Liver (tissue), 3 donors: Measurements from ENCODE around the gene FUCA1.

Source experiments
- EGR1 ChIP-seq, 2 donors: IDR thresholded peaks; 2 replicates each; pipeline ENCODE4 v1.6.1; 2016 to 2018; ENCODE audit warnings: antibody characterized with exemption in 2 of 2, low read depth in 2 of 2
- FOXA2 ChIP-seq: IDR thresholded peaks from 2 replicates; pipeline ENCODE4 v1.6.1; 2016; ENCODE audit warnings: antibody characterized with exemption
- GABPA ChIP-seq, 2 donors: IDR thresholded peaks in 1 of 2; conservative IDR thresholded peaks in 1 of 2; 2 replicates each; pipeline ENCODE4 v1.6.1; 2016; ENCODE audit warnings: antibody characterized with exemption in 2 of 2, mild to moderate bottlenecking in 1 of 2, moderate library complexity in 1 of 2
- JUND ChIP-seq, 2 donors: IDR thresholded peaks; 2 replicates each; pipeline ENCODE4 v1.6.1; 2016; ENCODE audit warnings: antibody characterized with exemption in 2 of 2
- RAD21 ChIP-seq, 2 donors: IDR thresholded peaks; 2 replicates each; pipeline ENCODE4 v1.6.1; 2016; ENCODE audit warnings: antibody characterized with exemption in 2 of 2, mild to moderate bottlenecking in 2 of 2
- RXRA ChIP-seq, 2 donors: IDR thresholded peaks; 2 replicates each; pipeline ENCODE4 v1.6.1; 2017 to 2018; ENCODE audit warnings: antibody characterized with exemption in 2 of 2, mild to moderate bottlenecking in 1 of 2
- SP1 ChIP-seq: IDR thresholded peaks from 2 replicates; pipeline ENCODE4 v1.6.1; 2018; ENCODE audit warnings: antibody characterized with exemption, mild to moderate bottlenecking
- TAF1 ChIP-seq: conservative IDR thresholded peaks from 2 replicates; pipeline ENCODE4 v1.6.1; 2016; ENCODE audit warnings: antibody characterized with exemption, mild to moderate bottlenecking
- YY1 ChIP-seq: IDR thresholded peaks from 2 replicates; pipeline ENCODE4 v1.6.1; 2016; ENCODE audit warnings: antibody characterized with exemption, mild to moderate bottlenecking
- TF ChIP-seq, protein P1 (sequence below): fragments of 150-350 bp; IDR thresholded peaks from 2 replicates; pipeline ENCODE4 v1.5.1; 2017; ENCODE audit warnings: improper control_type of control experiment, low read depth, low read length; ENCODE audit not compliant: missing input control
- TF ChIP-seq, protein P2 (sequence below): IDR thresholded peaks from 2 replicates; pipeline ENCODE4 v1.6.1; 2016; ENCODE audit warnings: antibody characterized with exemption
- TF ChIP-seq, protein P3 (sequence below): IDR thresholded peaks from 2 replicates; pipeline ENCODE4 v1.6.1; 2016; ENCODE audit warnings: antibody characterized with exemption
- TF ChIP-seq, protein P4 (sequence below): IDR thresholded peaks from 2 replicates; pipeline ENCODE4 v1.6.1; 2016; ENCODE audit warnings: antibody characterized with exemption, mild to moderate bottlenecking
- donor health status: healthy.
- donor health status: healthy.

DNA sequence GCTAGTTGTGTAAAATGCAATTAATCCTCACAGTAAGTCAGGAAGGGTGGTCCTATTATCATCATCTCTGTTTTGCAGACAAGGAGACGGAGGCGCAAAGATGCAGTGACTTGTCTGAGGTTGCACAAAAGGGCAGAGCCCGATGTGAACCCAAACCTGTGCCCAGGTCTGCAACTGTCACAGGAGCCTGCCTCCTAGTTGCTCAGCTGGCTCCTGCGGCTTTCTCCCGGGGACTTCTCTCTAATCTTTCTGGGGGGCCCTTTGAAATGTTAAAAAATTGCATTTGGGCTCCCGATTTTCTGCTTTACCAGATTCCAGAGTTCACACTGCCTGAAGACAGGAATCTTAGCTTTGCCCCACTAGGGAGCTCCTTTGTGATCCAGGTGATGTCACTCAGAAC lies 35.7 kb upstream of the FUCA1 start:
- TF ChIP-seq, protein P1, sequence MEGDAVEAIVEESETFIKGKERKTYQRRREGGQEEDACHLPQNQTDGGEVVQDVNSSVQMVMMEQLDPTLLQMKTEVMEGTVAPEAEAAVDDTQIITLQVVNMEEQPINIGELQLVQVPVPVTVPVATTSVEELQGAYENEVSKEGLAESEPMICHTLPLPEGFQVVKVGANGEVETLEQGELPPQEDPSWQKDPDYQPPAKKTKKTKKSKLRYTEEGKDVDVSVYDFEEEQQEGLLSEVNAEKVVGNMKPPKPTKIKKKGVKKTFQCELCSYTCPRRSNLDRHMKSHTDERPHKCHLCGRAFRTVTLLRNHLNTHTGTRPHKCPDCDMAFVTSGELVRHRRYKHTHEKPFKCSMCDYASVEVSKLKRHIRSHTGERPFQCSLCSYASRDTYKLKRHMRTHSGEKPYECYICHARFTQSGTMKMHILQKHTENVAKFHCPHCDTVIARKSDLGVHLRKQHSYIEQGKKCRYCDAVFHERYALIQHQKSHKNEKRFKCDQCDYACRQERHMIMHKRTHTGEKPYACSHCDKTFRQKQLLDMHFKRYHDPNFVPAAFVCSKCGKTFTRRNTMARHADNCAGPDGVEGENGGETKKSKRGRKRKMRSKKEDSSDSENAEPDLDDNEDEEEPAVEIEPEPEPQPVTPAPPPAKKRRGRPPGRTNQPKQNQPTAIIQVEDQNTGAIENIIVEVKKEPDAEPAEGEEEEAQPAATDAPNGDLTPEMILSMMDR, result no peak
- no peak for TF ChIP-seq JUND (IDR thresholded peaks at IDR 0.05)
- no peak for TF ChIP-seq YY1
- TF ChIP-seq, protein P2, sequence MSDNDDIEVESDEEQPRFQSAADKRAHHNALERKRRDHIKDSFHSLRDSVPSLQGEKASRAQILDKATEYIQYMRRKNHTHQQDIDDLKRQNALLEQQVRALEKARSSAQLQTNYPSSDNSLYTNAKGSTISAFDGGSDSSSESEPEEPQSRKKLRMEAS, result no peak
- TF ChIP-seq GABPA (IDR thresholded peaks at IDR 0.05 in 1 of 2, conservative IDR thresholded peaks at IDR 0.05 in 1 of 2), result no peak
- TF ChIP-seq, protein P3, sequence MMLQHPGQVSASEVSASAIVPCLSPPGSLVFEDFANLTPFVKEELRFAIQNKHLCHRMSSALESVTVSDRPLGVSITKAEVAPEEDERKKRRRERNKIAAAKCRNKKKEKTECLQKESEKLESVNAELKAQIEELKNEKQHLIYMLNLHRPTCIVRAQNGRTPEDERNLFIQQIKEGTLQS, result no peak
- TF ChIP-seq, protein P4, sequence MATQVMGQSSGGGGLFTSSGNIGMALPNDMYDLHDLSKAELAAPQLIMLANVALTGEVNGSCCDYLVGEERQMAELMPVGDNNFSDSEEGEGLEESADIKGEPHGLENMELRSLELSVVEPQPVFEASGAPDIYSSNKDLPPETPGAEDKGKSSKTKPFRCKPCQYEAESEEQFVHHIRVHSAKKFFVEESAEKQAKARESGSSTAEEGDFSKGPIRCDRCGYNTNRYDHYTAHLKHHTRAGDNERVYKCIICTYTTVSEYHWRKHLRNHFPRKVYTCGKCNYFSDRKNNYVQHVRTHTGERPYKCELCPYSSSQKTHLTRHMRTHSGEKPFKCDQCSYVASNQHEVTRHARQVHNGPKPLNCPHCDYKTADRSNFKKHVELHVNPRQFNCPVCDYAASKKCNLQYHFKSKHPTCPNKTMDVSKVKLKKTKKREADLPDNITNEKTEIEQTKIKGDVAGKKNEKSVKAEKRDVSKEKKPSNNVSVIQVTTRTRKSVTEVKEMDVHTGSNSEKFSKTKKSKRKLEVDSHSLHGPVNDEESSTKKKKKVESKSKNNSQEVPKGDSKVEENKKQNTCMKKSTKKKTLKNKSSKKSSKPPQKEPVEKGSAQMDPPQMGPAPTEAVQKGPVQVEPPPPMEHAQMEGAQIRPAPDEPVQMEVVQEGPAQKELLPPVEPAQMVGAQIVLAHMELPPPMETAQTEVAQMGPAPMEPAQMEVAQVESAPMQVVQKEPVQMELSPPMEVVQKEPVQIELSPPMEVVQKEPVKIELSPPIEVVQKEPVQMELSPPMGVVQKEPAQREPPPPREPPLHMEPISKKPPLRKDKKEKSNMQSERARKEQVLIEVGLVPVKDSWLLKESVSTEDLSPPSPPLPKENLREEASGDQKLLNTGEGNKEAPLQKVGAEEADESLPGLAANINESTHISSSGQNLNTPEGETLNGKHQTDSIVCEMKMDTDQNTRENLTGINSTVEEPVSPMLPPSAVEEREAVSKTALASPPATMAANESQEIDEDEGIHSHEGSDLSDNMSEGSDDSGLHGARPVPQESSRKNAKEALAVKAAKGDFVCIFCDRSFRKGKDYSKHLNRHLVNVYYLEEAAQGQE, result no peak
- no peak for TF ChIP-seq RAD21 (IDR thresholded peaks at IDR 0.05)
- TF ChIP-seq RXRA (IDR thresholded peaks at IDR 0.05), result no peak
- TF ChIP-seq FOXA2, result no peak
- TF ChIP-seq TAF1, result no peak
- TF ChIP-seq EGR1 (IDR thresholded peaks at IDR 0.05; ENCODE audit: low read depth in 2 of 2), result no peak
- TF ChIP-seq SP1, result no peak
